Measurements from ENCODE around the gene SERGEF. TPM values are rescaled to one million over a fixed set of nuclear protein-coding genes. Genes with fewer than 3 reads are reported as not detected.

Gene SERGEF
- total and polyA plus RNA-seq, 2 of the 4 experiments (the other 2 are of a cell fraction) = 12.2 to 18.1 TPM

GRCh38 chr11:17805873-17806272, 207.0 kb downstream of the SERGEF start:
- TF ChIP-seq CEBPB (IDR thresholded peaks at IDR 0.05; ENCODE audit: low read depth, low read length) = no peak
- no peak for TF ChIP-seq BHLHE40 (IDR thresholded peaks at IDR 0.05; ENCODE audit: low read depth, low read length)
- TF ChIP-seq NFE2L2 (IDR thresholded peaks at IDR 0.05; ENCODE audit: low read depth, low read length) = no peak
- no peak for TF ChIP-seq FOS (IDR thresholded peaks at IDR 0.05; ENCODE audit: low read depth, low read length)
- no peak overlapping the region for H2AK5ac ChIP-seq (ENCODE audit: low read depth, low read length)
- H2BK5ac ChIP-seq (ENCODE audit: low read depth, low read length, poor library complexity, severe bottlenecking) = no peak overlapping the region
- WGBS, 2 experiments (ENCODE audit: extremely low coverage in 2 of 2, insufficient read length in 1 of 2) = no CpG with 5 or more reads among the region's 1 CpG
- ChIA-PET POLR2A (ENCODE audit: unreplicated experiment) (no interaction called here), CTCF (no interaction called here)
- no peaks in the 10 kb centered on the region for H3K27me3 ChIP-seq (ENCODE audit: control insufficient read depth, insufficient read depth, low read length)
- H3K4me1 ChIP-seq (ENCODE audit: control insufficient read depth, insufficient read depth, low read length) = peaks cover 7% of the 10 kb centered on the region
- H3K9me3 ChIP-seq (ENCODE audit: control insufficient read depth, insufficient read depth, low read length) = no peaks in the 10 kb centered on the region
- no peaks in the 10 kb centered on the region for H4K20me1 ChIP-seq (ENCODE audit: insufficient read depth, low read length)
- no TSS peak for BruUV-seq (replicated peaks)
- no peak overlapping the region for H2AFZ ChIP-seq (replicated peaks; ENCODE audit: low read length, poor library complexity)
- H3K18ac ChIP-seq (ENCODE audit: low read depth, low read length) = no peak overlapping the region
- no peak overlapping the region for H2BK15ac ChIP-seq (ENCODE audit: low read depth, low read length)
- no peaks in the 10 kb centered on the region for H3K79me1 ChIP-seq (ENCODE audit: low read depth in 1 of 2, low read length in 2 of 2)
- no peak overlapping the region for H2AK9ac ChIP-seq (replicated peaks; ENCODE audit: low read depth, low read length, poor library complexity)
- no peak overlapping the region for H3K4ac ChIP-seq (ENCODE audit: low read depth, low read length)
- in situ Hi-C loops (cut with MboI; ENCODE audit: low sequenced_read_pairs) = no loop called here
- no peak overlapping the region for H3K27ac ChIP-seq (ENCODE audit: insufficient read depth, low read length)
- H3K23ac ChIP-seq (ENCODE audit: low read depth, low read length) = no peak overlapping the region
- DNase-seq = no peak
- no peak overlapping the region for H3K14ac ChIP-seq (replicated peaks; ENCODE audit: low read depth, low read length)
- no peak overlapping the region for H4K5ac ChIP-seq (ENCODE audit: low read depth, low read length)
- no peak for ATAC-seq (ENCODE audit: low read depth)
- H2BK20ac ChIP-seq (ENCODE audit: low read depth, low read length) = no peak overlapping the region
- H3K36me3 ChIP-seq (ENCODE audit: control insufficient read depth, insufficient read depth, low read length) = no peaks in the 10 kb centered on the region
- intact Hi-C loops (cut with micrococcal nuclease) = no loop called here
- H2BK120ac ChIP-seq (ENCODE audit: low read depth, low read length) = no peak overlapping the region
- no peak overlapping the region for H3K4me2 ChIP-seq (ENCODE audit: low read depth, low read length)
- H3K4me3 ChIP-seq (ENCODE audit: insufficient read depth, low read depth, low read length) = no peak overlapping the region
- H3K9me1 ChIP-seq (ENCODE audit: insufficient read depth, low read length) = no peaks in the 10 kb centered on the region
- no peak overlapping the region for H3K9ac ChIP-seq (ENCODE audit: low read depth, low read length)
- H4K8ac ChIP-seq (ENCODE audit: low read depth in 2 of 2, low read length in 2 of 2) = no peak overlapping the region
- dilution Hi-C loops (cut with HindIII; ENCODE audit: low sequenced_read_pairs, unreplicated experiment) = no loop called here
- no peak overlapping the region for H4K91ac ChIP-seq (ENCODE audit: insufficient read depth, low read depth, low read length)
- no peak overlapping the region for H3K56ac ChIP-seq (ENCODE audit: extremely low read depth, insufficient read depth, low read length)

All from IMR-90 (cell line).